ENCODE results near the gene KCNJ8.

DNA sequence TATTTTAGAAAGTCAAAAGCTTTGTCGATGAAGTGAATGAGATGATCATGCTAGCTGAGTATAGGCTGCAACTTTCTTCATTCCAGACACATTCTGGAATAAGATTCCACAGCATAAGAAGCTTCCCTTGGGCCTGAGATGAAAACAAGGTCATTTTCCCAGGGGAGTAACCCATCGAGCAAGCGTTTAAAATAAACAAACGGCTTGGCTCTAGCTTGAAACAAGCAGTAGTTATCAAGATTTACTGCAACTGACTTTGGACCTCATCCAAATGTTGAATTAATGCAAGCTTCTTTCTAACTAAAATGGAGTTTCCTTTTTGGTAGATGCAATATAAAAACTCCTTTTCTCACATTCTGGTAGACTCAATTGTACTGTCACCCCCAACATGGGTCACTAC, 23.0 kb downstream of the KCNJ8 start:
- TF ChIP-seq, protein P1, sequence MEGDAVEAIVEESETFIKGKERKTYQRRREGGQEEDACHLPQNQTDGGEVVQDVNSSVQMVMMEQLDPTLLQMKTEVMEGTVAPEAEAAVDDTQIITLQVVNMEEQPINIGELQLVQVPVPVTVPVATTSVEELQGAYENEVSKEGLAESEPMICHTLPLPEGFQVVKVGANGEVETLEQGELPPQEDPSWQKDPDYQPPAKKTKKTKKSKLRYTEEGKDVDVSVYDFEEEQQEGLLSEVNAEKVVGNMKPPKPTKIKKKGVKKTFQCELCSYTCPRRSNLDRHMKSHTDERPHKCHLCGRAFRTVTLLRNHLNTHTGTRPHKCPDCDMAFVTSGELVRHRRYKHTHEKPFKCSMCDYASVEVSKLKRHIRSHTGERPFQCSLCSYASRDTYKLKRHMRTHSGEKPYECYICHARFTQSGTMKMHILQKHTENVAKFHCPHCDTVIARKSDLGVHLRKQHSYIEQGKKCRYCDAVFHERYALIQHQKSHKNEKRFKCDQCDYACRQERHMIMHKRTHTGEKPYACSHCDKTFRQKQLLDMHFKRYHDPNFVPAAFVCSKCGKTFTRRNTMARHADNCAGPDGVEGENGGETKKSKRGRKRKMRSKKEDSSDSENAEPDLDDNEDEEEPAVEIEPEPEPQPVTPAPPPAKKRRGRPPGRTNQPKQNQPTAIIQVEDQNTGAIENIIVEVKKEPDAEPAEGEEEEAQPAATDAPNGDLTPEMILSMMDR (IDR thresholded peaks at IDR 0.05; ENCODE audit: borderline replicate concordance, extremely low read depth, low read length, poor library complexity, severe bottlenecking), result no peak
- no peak for TF ChIP-seq EZH2 (IDR thresholded peaks at IDR 0.05; ENCODE audit: borderline replicate concordance, low read depth, low read length, severe bottlenecking)
